NB4 (cell line): ENCODE results near the gene GCC1.
"Not testable (repeated sequence)": the region's sequence is repeated elsewhere in the genome, so short reads cannot be mapped to it uniquely, and the experiment has no call there.

Source experiments
- CTCF ChIP-seq: IDR thresholded peaks from one replicate; pipeline ENCODE4 v1.5.1; 2012; ENCODE audit warnings: low read depth, low read length
- POLR2A ChIP-seq: IDR thresholded peaks from 2 replicates; pipeline ENCODE4 v1.6.1; 2011; ENCODE audit warnings: mild to moderate bottlenecking; ENCODE audit not compliant: insufficient read length; ENCODE audit errors: extremely low read depth

- not testable (repeated sequence) for TF ChIP-seq CTCF, POLR2A
Observed at GRCh38 chr7:127568034-127568433, 17.4 kb downstream of the GCC1 start.
